Lower lobe of right lung (tissue), 2 donors: ENCODE data around the gene GARS1. TPM values are rescaled to one million over a fixed set of nuclear protein-coding genes. Genes with fewer than 3 reads are reported as not detected.
"Not testable (repeated sequence)": the region's sequence is repeated elsewhere in the genome, so short reads cannot be mapped to it uniquely, and the experiment has no call there.

Experiments
- ATAC-seq, 2 donors: fragments of 200-7000 bp; cut with Tn5 transposase; one replicate each; pipeline ENCODE4 v1.9.1; 2020 to 2022; ENCODE audit warnings: mild to moderate bottlenecking in 2 of 2, moderate library complexity in 2 of 2
- DNase-seq: peaks from one replicate; pipeline ENCODE4 v3.0.0-alpha.2; 2020
- H3K27ac ChIP-seq: fragments of 200-600 bp; one replicate; pipeline ENCODE4 v1.8.0; 2022
- H3K27me3 ChIP-seq: fragments of 200-600 bp; one replicate; pipeline ENCODE4 v1.8.0; 2022; ENCODE audit warnings: low read depth
- H3K36me3 ChIP-seq: fragments of 200-600 bp; one replicate; pipeline ENCODE4 v1.8.0; 2022; ENCODE audit warnings: mild to moderate bottlenecking
- H3K4me1 ChIP-seq: fragments of 200-600 bp; one replicate; pipeline ENCODE4 v1.8.0; 2022
- H3K4me3 ChIP-seq: fragments of 200-600 bp; one replicate; pipeline ENCODE4 v1.8.0; 2022; ENCODE audit warnings: mild to moderate bottlenecking
- H3K9me3 ChIP-seq: fragments of 200-600 bp; one replicate; pipeline ENCODE4 v1.8.0; 2022
- CTCF ChIP-seq: fragments of 200-600 bp; IDR thresholded peaks from one replicate; pipeline ENCODE4 v1.8.0; 2022; ENCODE audit warnings: antibody characterized with exemption, mild to moderate bottlenecking
- intact Hi-C: fragments of 100-400 bp; cut with DNase I; formaldehyde crosslinking; loops from one replicate; pipeline ENCODE4 v1.11.0; 2022
- total RNA-seq: library from RNA; stranded (reverse); fragmentation: NEBNext Ultra II Directional; extraction: Animal tissue kit (Norgen Biotek cat#: 25700); gene quantifications from one replicate; pipeline ENCODE4 v1.2.1, GENCODE V29; 2021
- donor health status: DM: no; HTN: yes; CAD: no; lungs with severe emphysema.

Gene GARS1
- total RNA-seq, 1 donor from 2014 or later, result 67.7 TPM

GRCh38 chr7:30563326-30563942 lies 31.2 kb upstream of the GARS1 start:
- Histone ChIP-seq H3K4me1 (peaks cover 11% of the 10 kb centered on the region), H3K9me3 (no peaks in the 10 kb centered on the region), H3K27ac (no peak overlapping the region), H3K4me3 (no peak overlapping the region), H3K36me3 (peaks cover 63% of the 10 kb centered on the region), H3K27me3 (no peaks in the 10 kb centered on the region)
- intact Hi-C loops, result no loop called here
- ATAC-seq (no peak), DNase-seq (peak; percentile 20)
- no peak for TF ChIP-seq CTCF

DNA sequence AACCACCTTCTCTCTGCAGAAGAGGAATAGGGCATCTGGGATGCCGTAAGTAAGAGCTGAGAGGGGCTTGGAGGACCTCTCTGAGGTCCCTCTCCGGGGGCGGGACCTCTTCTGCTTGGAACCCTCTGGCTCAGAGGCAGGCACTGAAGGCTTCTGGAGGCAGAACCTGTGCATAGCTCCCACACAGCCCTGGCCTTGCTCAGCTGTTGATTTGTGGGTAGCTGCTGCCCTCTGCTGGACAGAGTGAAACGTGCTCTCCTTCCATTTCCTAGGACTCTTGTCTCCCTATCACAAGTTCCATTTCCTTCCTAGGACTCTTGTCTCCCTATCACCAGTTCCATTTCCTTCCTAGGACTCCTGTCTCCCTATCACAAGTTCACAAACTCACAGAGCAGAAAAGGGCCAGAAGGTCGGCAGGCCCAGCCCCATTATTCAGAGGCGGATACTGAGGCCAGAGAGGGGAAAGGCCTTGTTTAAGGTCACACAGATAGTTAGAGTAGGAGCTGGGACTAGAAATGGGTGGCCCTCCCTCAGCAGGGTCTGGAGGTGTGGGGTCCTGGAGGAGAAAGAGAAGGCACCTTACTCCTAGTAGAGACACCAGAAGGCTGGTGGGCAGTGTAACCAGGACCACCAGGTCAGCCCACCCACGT lies 30.3 kb upstream of the GARS1 start:
- intact Hi-C loops, result no loop called here
- TF ChIP-seq CTCF, result peak; percentile 87
- Histone ChIP-seq H3K36me3 (peaks cover 68% of the 10 kb centered on the region), H3K9me3 (no peaks in the 10 kb centered on the region), H3K27me3 (no peaks in the 10 kb centered on the region), H3K27ac (no peak overlapping the region), H3K4me3 (no peak overlapping the region), H3K4me1 (peaks cover 11% of the 10 kb centered on the region)
- DNase-seq (peak; percentile 78), ATAC-seq (peak; percentile 95 to 96)

- Histone ChIP-seq H3K4me3 (no peak overlapping the region), H3K27me3 (no peaks in the 10 kb centered on the region), H3K4me1 (peaks cover 4% of the 10 kb centered on the region), H3K36me3 (peaks cover 56% of the 10 kb centered on the region), H3K9me3 (no peaks in the 10 kb centered on the region), H3K27ac (no peak overlapping the region)
- TF ChIP-seq CTCF, result no peak
- ATAC-seq, result no peak
- intact Hi-C loops, result no loop called here
- no peak for DNase-seq
These were observed 28.1 kb upstream of the GARS1 start for GRCh38 chr7:30566596-30566995.

- H3K36me3 ChIP-seq, result peaks cover 56% of the 10 kb centered on the region
- peaks cover 4% of the 10 kb centered on the region for H3K4me1 ChIP-seq
- no peak for TF ChIP-seq CTCF
- ATAC-seq (no peak), DNase-seq (no peak)
- intact Hi-C loops, result no loop called here
- H3K27ac ChIP-seq, result no peak overlapping the region
- H3K27me3 ChIP-seq, result no peaks in the 10 kb centered on the region
- no peak overlapping the region for H3K4me3 ChIP-seq
- H3K9me3 ChIP-seq, result no peaks in the 10 kb centered on the region
These were observed 27.6 kb upstream of the GARS1 start for GRCh38 chr7:30567081-30567480.

DNA sequence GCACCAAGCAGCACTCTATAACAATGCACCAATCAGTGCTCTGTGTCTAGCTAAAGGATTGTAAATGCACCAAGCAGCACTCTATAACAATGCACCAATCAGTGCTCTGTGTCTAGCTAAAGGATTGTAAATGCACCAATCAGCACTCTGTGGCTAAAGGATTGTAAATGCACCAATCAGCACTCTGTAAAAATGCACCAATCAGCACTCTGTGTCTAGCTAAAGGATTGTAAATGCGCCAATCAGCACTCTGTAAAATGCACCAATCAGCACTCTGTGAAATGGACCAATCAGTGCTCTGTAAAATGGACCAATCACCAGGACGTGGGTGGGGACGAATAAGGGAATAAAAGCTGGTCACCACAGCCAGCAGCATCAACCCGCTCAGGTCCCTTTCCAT lies 24.4 kb upstream of the GARS1 start:
- not testable (repeated sequence) for H3K9me3 ChIP-seq, H3K27ac ChIP-seq

GRCh38 chr7:30572212-30572841 lies 22.4 kb upstream of the GARS1 start:
- H3K27me3 ChIP-seq, result no peaks in the 10 kb centered on the region
- no peak for TF ChIP-seq CTCF
- no peak overlapping the region for H3K4me3 ChIP-seq
- intact Hi-C loops, result no loop called here
- no peaks in the 10 kb centered on the region for H3K4me1 ChIP-seq
- no peak overlapping the region for H3K27ac ChIP-seq
- H3K9me3 ChIP-seq, result no peaks in the 10 kb centered on the region
- DNase-seq (no peak), ATAC-seq (peak; percentile 62 to 89)
- H3K36me3 ChIP-seq, result peaks cover 38% of the 10 kb centered on the region

More for the DNA sequence above, 24.4 kb upstream of the GARS1 start:
- peaks cover 59% of the 10 kb centered on the region for H3K36me3 ChIP-seq
- H3K27me3 ChIP-seq, intact Hi-C loops, H3K4me3 ChIP-seq, ATAC-seq, DNase-seq, H3K4me1 ChIP-seq: not testable (repeated sequence)
